HG02798 (cell line): ENCODE data around the gene MRPL10.

ENCODE experiments used
- ATAC-seq: cut with Tn5 transposase; IDR thresholded peaks from one replicate; pipeline ENCODE4 v1.9.1; 2021; ENCODE audit warnings: mild to moderate bottlenecking; ENCODE audit not compliant: unreplicated experiment, poor library complexity

Gene MRPL10

GRCh38 chr17:47818002-47818695, 13.2 kb downstream of the MRPL10 start:
- ATAC-seq, result no peak

GRCh38 chr17:47816947-47817346, 14.4 kb downstream of the MRPL10 start:
- no peak for ATAC-seq

- no peak for ATAC-seq
Measured at GRCh38 chr17:47816111-47816735, 15.1 kb downstream of the MRPL10 start.

- ATAC-seq, result no peak
Measured at GRCh38 chr17:47815106-47815918, 16.0 kb downstream of the MRPL10 start.

- ATAC-seq, result no peak
Measured at GRCh38 chr17:47813512-47814031, 17.8 kb downstream of the MRPL10 start.

GRCh38 chr17:47813077-47813476, 18.3 kb downstream of the MRPL10 start:
- no peak for ATAC-seq

GRCh38 chr17:47812146-47812920, 19.0 kb downstream of the MRPL10 start:
- no peak for ATAC-seq

- no peak for ATAC-seq
Measured at GRCh38 chr17:47811709-47812108, 19.6 kb downstream of the MRPL10 start.

- ATAC-seq, result no peak
Measured at GRCh38 chr17:47810901-47811635, 20.3 kb downstream of the MRPL10 start.

- ATAC-seq, result no peak
Measured at GRCh38 chr17:47810200-47810821, 21.0 kb downstream of the MRPL10 start.

GRCh38 chr17:47808830-47809480, 22.4 kb downstream of the MRPL10 start:
- no peak for ATAC-seq

- ATAC-seq, result no peak
Measured at GRCh38 chr17:47808036-47808829, 23.1 kb downstream of the MRPL10 start.

- ATAC-seq, result no peak
Measured at GRCh38 chr17:47807421-47807820, 23.9 kb downstream of the MRPL10 start.

GRCh38 chr17:47806913-47807255, 24.5 kb downstream of the MRPL10 start:
- ATAC-seq, result no peak

GRCh38 chr17:47806026-47806912, 25.1 kb downstream of the MRPL10 start:
- no peak for ATAC-seq

GRCh38 chr17:47804461-47804860, 26.9 kb downstream of the MRPL10 start:
- no peak for ATAC-seq

GRCh38 chr17:47803751-47804150, 27.6 kb downstream of the MRPL10 start:
- ATAC-seq, result no peak
